Fibroblast of villous mesenchyme (primary cell): ENCODE results near the gene LRRC7. TPM values are rescaled to one million over a fixed set of nuclear protein-coding genes. Genes with fewer than 3 reads are reported as not detected.

ENCODE experiments used
- DNase-seq: peaks from one replicate; pipeline ENCODE4 v3.0.0-alpha.2; 2010; ENCODE audit warnings: low read depth
- H3K4me3 ChIP-seq: 2 replicates; pipeline ENCODE4 v1.5.1; 2011; ENCODE audit warnings: low read depth, mild to moderate bottlenecking, low read length
- CTCF ChIP-seq: IDR thresholded peaks from 2 replicates; pipeline ENCODE4 v1.5.1; 2012; ENCODE audit warnings: low read depth, mild to moderate bottlenecking, low read length; ENCODE audit not compliant: insufficient read depth
- total RNA-seq: library from RNA; depleted of rRNA; stranded (reverse); fragments of >200 nt; gene quantifications from 2 replicates; pipeline ENCODE4 v1.2.3, GENCODE V29; 2012

The LRRC7 gene
- total RNA-seq, 1 donor, result 0.43 TPM

DNA sequence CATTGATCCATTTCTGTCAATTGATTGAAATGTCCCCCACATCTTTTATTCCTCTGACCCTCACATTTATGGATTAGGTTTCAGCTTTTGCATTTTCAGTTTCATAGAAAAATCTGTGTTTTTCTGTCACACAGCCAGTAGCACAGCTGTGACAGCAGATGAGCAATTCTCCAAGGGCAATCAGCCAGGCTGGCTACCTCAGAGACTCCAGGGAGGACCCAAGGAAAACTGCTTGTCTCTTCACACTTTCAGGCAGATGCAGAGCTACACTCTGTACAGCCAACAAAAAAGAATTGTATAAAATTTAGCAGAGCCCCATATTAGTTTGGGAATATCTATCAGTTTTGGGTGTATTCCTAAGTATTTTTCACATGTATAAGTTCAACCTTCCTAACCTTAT is 257.2 kb downstream of the LRRC7 start:
- no peak for TF ChIP-seq CTCF
- H3K4me3 ChIP-seq, result no peak overlapping the region
- no peak for DNase-seq

DNA sequence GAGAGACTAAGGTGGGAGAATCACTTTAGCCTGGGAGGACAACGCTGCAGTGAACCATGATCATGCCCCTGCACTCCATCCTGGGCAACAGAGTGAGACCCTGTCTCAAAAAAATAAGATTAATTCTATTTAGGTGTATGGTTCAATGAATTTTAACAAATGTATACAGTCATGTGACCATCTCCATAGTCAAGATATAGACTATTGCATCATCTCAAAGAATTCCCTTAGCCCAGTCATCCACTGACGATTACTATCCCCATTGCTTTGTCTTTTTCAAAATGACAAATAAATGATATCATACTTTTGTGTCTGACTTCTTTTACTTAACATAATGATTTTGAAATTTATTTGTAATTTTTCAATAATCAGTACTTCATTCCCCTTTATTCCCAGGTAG is 260.0 kb downstream of the LRRC7 start:
- TF ChIP-seq CTCF, result no peak
- DNase-seq, result no peak
- H3K4me3 ChIP-seq, result no peak overlapping the region

DNA sequence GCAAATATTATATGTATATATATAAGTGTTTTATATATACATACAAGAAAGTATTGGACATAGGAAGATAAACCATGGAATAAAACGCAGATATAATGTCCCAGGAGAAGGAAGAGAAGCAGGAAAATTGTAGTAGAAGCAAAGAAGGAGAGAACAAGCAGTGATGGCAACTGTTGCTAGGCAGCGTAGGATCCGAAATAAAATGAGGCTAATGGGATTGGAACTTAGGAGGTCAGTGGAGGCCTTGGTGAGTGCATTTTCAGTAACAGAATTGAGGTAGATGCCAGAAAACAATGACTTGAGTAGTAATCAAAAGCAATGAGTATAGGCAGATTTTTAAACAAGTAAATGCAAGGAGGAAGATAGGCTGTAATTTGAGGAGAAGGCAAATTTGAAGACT is 265.8 kb downstream of the LRRC7 start:
- TF ChIP-seq CTCF, result no peak
- H3K4me3 ChIP-seq, result no peak overlapping the region
- DNase-seq, result no peak

DNA sequence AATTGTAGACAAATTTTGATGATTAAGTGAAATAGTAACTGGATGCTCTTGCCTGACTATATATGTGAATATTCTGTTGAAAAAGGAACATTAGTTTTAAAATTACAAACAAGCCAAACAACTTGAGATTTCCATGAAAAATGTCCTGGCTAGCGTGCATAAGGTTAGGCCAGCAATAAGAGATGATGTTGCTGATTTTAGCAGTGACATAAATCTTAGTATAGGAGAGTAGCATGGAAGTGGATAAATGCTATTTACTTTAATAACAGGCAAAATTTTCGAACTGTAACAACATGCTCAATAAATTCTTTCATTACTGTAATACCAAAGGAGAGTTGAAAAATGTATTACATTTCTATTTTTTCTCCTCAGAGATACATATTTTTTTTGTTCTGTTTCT is 266.6 kb downstream of the LRRC7 start:
- no peak overlapping the region for H3K4me3 ChIP-seq
- TF ChIP-seq CTCF, result no peak
- DNase-seq, result no peak

DNA sequence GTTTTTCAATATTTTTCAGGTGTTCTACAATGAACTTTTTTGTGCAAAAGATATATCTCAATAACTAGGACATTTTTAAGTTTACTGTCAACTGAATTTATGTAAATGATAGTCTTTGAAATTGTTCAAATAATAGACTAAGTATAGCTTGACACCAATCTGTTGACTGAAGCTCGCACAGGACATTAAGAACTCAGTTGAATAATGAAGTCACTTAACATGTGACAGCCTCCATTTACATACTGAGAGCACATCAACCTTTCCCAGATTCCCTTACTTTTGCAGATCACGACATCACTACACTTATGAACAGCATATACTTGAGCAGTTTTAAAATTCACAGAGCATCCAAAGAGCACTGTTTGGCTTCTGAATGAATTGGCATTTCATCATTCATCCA is 268.2 kb downstream of the LRRC7 start:
- DNase-seq, result no peak
- no peak overlapping the region for H3K4me3 ChIP-seq
- TF ChIP-seq CTCF, result no peak

DNA sequence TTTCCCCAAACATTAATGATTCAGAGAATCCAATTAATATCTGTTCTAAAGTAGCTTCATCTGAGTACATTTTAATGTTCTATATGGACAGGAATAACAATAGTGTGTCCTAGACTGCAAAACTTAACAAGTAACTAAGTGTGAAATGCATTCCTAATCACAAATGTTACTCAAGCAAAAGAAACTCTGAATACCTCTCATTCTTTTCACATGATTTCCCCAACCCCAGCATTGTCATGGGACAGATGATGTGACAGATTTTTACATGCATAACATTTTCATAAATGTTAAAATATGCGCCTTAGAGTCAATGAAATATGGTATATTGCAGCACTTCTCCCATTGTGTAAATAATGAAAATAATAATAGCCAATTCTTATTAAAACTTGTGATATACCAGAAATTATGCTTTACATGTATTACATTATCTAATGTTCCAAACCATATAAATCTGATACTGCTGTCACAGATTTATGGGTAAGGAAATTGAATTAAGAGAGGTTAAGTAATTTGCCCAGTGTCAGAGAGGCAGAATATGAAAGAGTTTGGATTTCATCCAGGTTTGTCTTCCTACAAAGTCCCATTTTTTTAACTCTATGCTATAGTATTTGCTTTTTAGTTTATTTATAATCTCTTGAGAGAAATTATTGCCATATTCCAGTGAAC is 269.4 kb downstream of the LRRC7 start:
- TF ChIP-seq CTCF, result no peak
- H3K4me3 ChIP-seq, result no peak overlapping the region
- DNase-seq, result no peak

DNA sequence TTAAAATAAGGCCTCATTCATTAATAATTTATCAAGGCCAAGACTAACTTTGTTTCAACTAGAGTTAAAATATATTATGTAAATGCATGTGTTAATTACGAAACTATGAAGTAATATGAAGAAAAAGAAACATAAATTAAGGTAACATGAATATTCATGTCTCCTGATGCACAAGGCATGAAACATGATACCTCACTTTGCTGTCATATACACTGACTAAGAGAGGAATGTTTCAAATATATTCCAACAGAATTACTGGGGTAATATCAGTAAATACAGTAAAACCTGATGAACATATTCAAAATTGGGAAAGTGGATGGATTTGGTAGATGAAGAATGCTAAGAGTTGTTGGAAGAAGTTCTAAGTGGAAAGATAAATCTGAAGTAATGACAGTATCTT is 274.6 kb downstream of the LRRC7 start:
- no peak for DNase-seq
- no peak overlapping the region for H3K4me3 ChIP-seq
- TF ChIP-seq CTCF, result no peak
